Hepatocyte (in vitro differentiated cells): ENCODE data around the gene PTAFR. TPM values are rescaled to one million over a fixed set of nuclear protein-coding genes. Genes with fewer than 3 reads are reported as not detected.

Experiments
- DNase-seq: peaks from one replicate; pipeline ENCODE4 v3.0.0-alpha.2; 2016; ENCODE audit warnings: low spot score
- H2AFZ ChIP-seq: fragments of 200-600 bp; sonication (generic); 2 replicates; pipeline ENCODE4 v1.6.0; 2016; ENCODE audit warnings: antibody characterized with exemption, mild to moderate bottlenecking
- H3K27ac ChIP-seq: fragments of 200-600 bp; sonication (generic); 2 replicates; pipeline ENCODE4 v1.5.1; 2016; ENCODE audit warnings: mild to moderate bottlenecking
- H3K27me3 ChIP-seq: fragments of 200-600 bp; sonication (generic); 2 replicates; pipeline ENCODE4 v1.6.1; 2016
- H3K36me3 ChIP-seq: fragments of 200-600 bp; sonication (generic); replicated peaks from 2 replicates; pipeline ENCODE4 v1.5.1; 2016; ENCODE audit warnings: low read depth; ENCODE audit not compliant: insufficient read depth
- H3K4me1 ChIP-seq: fragments of 200-600 bp; sonication (generic); 2 replicates; pipeline ENCODE4 v1.5.1; 2016; ENCODE audit warnings: mild to moderate bottlenecking, moderate library complexity; ENCODE audit not compliant: insufficient read depth
- H3K4me2 ChIP-seq: fragments of 200-600 bp; sonication (generic); 2 replicates; pipeline ENCODE4 v1.6.0; 2016
- H3K4me3 ChIP-seq: fragments of 200-600 bp; sonication (generic); 2 replicates; pipeline ENCODE4 v1.5.1; 2016; ENCODE audit warnings: mild to moderate bottlenecking
- H3K79me2 ChIP-seq: fragments of 200-600 bp; sonication (generic); 2 replicates; pipeline ENCODE4 v1.6.0; 2017; ENCODE audit warnings: mild to moderate bottlenecking
- H3K9me2 ChIP-seq: fragments of 200-600 bp; sonication (generic); replicated peaks from 2 replicates; pipeline ENCODE4 v1.6.0; 2017; ENCODE audit warnings: mild to moderate bottlenecking; ENCODE audit not compliant: insufficient read depth
- H3K9me3 ChIP-seq: fragments of 200-600 bp; sonication (generic); 2 replicates; pipeline ENCODE4 v1.5.1; 2016; ENCODE audit warnings: low read depth, mild to moderate bottlenecking
- H4K20me1 ChIP-seq: fragments of 200-600 bp; sonication (generic); 2 replicates; pipeline ENCODE4 v1.6.0; 2016; ENCODE audit warnings: mild to moderate bottlenecking; ENCODE audit not compliant: insufficient read depth, poor library complexity, severe bottlenecking
- EZH2 ChIP-seq: fragments of 200-600 bp; sonication (generic); IDR thresholded peaks from 2 replicates; pipeline ENCODE4 v1.6.1; 2016; ENCODE audit warnings: antibody characterized with exemption, mild to moderate bottlenecking, borderline replicate concordance
- EZH2phosphoT487 ChIP-seq: fragments of 200-600 bp; sonication (generic); IDR thresholded peaks from one replicate; pipeline ENCODE4 v1.6.1; 2018; ENCODE audit warnings: antibody characterized with exemption, mild to moderate bottlenecking, low read depth, moderate library complexity; ENCODE audit not compliant: unreplicated experiment, severe bottlenecking
- WGBS: methylation state at CpG from one replicate; pipeline ENCODE4 v1.1.6; 2016; ENCODE audit warnings: low lambda C conversion rate; ENCODE audit errors: missing lambda C conversion rate; 5-methylcytosine and 5-hydroxymethylcytosine counted together
- polyA plus RNA-seq: library from polyadenylated mRNA; unstranded; fragments of >200 nt; fragmentation: Nextera tagmentation; extraction: Ambion mirVana; gene quantifications from 2 replicates; pipeline ENCODE4 v1.2.1, GENCODE V29; 2016
- total RNA-seq: library from RNA; depleted of rRNA; stranded (reverse); fragments of >200 nt; gene quantifications from 2 replicates; pipeline ENCODE4 v1.2.3, GENCODE V29; 2014
- TF ChIP-seq, protein P1 (sequence below): fragments of 200-600 bp; sonication (generic); IDR thresholded peaks from 2 replicates; pipeline ENCODE4 v1.5.1; 2016; ENCODE audit warnings: antibody characterized with exemption, mild to moderate bottlenecking; ENCODE audit not compliant: poor library complexity

The PTAFR gene
- total and polyA plus RNA-seq, 2 experiments from 2014 or later: 0.29 to 0.37 TPM

DNA sequence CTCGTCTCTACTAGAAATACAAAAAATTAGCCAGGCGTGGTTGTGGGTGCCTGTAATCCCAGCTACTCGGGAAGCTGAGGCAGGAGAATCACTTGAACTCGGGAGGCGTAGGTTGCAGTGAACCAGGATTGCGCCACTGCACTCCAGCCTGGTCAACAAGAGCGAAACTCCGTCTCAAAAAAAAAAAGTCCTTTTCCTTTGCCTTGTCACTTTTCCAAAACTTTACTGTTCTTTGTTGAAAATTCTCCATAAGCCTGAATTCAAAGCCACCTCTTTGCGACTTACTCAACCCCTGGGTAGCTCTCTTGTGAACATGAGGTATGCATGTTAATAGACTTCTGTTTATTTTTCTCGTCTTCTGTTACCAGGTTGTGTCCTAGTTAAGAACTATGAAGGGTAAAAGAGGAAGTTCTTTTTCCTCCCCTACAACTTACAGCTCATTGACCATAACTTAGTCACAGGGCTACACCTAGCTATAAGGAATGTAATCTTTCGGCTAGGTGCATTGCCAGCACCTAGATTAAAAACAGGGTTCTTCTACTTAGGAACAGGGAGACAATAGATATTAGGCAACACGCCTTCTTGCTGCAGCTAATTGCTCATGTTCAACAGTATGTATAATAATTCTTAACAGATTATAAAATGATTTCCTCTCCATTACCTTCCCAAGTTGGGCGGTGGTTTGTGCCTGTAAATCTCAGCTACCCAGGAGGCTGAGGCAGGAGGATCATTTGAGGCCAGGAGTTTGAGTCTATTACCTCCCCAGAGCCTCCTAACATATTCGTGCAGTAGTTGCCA lies 40.9 kb downstream of the PTAFR start:
- H3K27ac ChIP-seq: peak overlapping the region; percentile 4
- H3K36me3 ChIP-seq: no peaks in the 10 kb centered on the region
- H4K20me1 ChIP-seq: no peaks in the 10 kb centered on the region
- H3K27me3 ChIP-seq: no peaks in the 10 kb centered on the region
- H2AFZ ChIP-seq: no peak overlapping the region
- no peak overlapping the region for H3K4me3 ChIP-seq
- H3K9me2 ChIP-seq: no peaks in the 10 kb centered on the region
- no peaks in the 10 kb centered on the region for H3K9me3 ChIP-seq
- no peak overlapping the region for H3K4me2 ChIP-seq
- H3K79me2 ChIP-seq: no peaks in the 10 kb centered on the region
- WGBS: 86% methylated on average over 14 of the region's 14 CpGs
- no peak for DNase-seq
- H3K4me1 ChIP-seq: no peaks in the 10 kb centered on the region
- TF ChIP-seq, protein P1, sequence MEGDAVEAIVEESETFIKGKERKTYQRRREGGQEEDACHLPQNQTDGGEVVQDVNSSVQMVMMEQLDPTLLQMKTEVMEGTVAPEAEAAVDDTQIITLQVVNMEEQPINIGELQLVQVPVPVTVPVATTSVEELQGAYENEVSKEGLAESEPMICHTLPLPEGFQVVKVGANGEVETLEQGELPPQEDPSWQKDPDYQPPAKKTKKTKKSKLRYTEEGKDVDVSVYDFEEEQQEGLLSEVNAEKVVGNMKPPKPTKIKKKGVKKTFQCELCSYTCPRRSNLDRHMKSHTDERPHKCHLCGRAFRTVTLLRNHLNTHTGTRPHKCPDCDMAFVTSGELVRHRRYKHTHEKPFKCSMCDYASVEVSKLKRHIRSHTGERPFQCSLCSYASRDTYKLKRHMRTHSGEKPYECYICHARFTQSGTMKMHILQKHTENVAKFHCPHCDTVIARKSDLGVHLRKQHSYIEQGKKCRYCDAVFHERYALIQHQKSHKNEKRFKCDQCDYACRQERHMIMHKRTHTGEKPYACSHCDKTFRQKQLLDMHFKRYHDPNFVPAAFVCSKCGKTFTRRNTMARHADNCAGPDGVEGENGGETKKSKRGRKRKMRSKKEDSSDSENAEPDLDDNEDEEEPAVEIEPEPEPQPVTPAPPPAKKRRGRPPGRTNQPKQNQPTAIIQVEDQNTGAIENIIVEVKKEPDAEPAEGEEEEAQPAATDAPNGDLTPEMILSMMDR: no peak
- no peak for TF ChIP-seq EZH2phosphoT487
- no peak for TF ChIP-seq EZH2

DNA sequence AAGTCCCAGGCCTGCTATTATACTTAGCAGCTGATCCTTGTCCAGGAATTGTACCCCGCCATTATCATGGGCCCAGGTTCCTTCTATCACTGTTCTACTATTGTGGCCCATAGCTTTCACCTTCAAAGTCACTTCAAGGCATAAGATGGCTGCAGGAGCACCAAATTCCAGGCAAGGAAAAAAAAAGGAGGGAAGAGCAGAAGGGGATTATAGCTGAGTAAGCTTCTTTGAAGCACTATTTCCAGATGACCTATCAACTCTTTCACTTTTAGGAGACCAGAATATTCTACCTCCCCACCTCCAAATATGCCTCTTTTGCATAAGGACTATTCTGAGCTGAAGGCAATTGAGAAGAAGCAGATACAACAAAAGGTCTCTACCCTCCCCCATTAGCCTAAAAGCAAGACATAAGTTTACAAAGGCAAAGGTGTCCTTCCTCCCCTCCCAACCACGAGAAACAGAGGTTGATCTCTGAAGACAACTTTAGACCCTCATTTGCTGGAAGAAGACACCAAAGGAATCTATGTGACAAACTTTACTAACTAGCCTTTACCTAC lies 41.8 kb downstream of the PTAFR start:
- WGBS: 71% methylated on average over 2 of the region's 2 CpGs
- Histone ChIP-seq H3K4me1 (no peaks in the 10 kb centered on the region), H4K20me1 (no peaks in the 10 kb centered on the region), H3K27ac (no peak overlapping the region), H3K9me2 (no peaks in the 10 kb centered on the region), H3K36me3 (no peaks in the 10 kb centered on the region), H3K4me3 (no peak overlapping the region), H2AFZ (no peak overlapping the region), H3K27me3 (no peaks in the 10 kb centered on the region), H3K79me2 (no peaks in the 10 kb centered on the region), H3K9me3 (no peaks in the 10 kb centered on the region), H3K4me2 (no peak overlapping the region)
- TF ChIP-seq EZH2: no peak
- no peak for DNase-seq

DNA sequence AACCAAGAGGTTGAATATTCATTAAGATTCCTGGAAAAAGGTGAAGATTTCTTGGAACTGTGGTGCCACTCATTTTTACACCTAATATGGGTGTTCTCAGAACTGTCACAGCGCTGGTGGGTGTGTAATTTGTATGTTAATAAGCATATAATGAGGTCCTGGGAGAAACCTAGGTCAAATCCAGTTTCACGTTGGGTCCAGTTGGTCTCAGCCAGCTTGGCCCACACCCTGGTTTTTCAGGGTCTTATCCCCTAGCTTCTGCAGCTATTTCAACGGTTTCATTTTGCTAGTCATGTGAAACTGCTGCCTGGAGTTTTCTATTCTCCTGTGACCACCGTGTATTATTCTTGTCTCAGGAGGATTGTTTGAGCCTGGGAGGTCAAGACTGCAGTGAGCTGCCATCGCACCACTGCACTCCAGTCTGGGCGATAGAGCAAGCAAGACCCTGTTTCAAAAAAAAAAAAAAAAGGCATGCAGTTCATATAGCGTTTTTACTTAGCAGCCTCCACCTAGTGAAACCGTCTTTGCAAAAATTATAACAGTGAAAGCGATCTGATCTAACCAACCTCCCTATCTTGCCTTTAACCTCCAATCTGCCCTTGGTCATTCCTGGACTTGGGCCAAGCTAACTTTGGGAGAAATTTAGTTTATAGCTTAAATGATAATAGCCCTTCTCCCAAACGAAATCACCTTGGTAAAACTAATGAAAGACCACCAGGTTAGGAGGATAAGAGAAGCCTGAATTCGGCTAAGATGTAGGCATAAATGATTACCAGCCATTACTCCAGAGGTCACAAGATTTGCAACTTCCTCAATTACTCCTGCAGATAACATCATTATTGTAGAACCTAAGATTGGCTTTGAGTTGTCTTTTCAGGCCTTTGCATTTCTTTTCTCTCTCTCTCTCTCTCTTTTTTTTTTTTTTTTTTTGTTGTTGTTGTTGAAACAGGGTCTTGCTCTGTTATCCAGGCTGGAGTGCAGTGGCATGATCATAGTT lies 44.0 kb downstream of the PTAFR start:
- DNase-seq: no peak
- WGBS: 86% methylated on average over 11 of the region's 11 CpGs

More for the DNA sequence above, 44.0 kb downstream of the PTAFR start:
- no peak for TF ChIP-seq EZH2
- no peak for TF ChIP-seq EZH2phosphoT487
- TF ChIP-seq, protein P1: no peak
- no peaks in the 10 kb centered on the region for H3K79me2 ChIP-seq
- H3K9me3 ChIP-seq: no peaks in the 10 kb centered on the region
- H3K4me2 ChIP-seq: no peak overlapping the region
- H3K9me2 ChIP-seq: no peaks in the 10 kb centered on the region
- H3K27me3 ChIP-seq: peaks cover 4% of the 10 kb centered on the region
- no peaks in the 10 kb centered on the region for H4K20me1 ChIP-seq
- H3K4me1 ChIP-seq: no peaks in the 10 kb centered on the region
- no peak overlapping the region for H2AFZ ChIP-seq
- no peak overlapping the region for H3K27ac ChIP-seq
- H3K36me3 ChIP-seq: no peaks in the 10 kb centered on the region
- H3K4me3 ChIP-seq: no peak overlapping the region
